Skeletal muscle tissue (tissue), 4 donors: ENCODE measurements around the gene BRICD5. TPM values are rescaled to one million over a fixed set of nuclear protein-coding genes. Genes with fewer than 3 reads are reported as not detected.

Experiments used
- H3K27ac ChIP-seq: one replicate; pipeline ENCODE4 v1.7.0; 2013; ENCODE audit warnings: mild to moderate bottlenecking, low read depth, low read length, inconsistent platforms
- H3K27me3 ChIP-seq, 3 donors: one replicate each; pipeline ENCODE4 v1.7.0; 2013; ENCODE audit warnings: low read length in 3 of 3; ENCODE audit not compliant: control insufficient read depth in 3 of 3, insufficient read depth in 3 of 3
- H3K36me3 ChIP-seq, 3 donors: one replicate each; pipeline ENCODE4 v1.7.0; 2013; ENCODE audit warnings: low read length in 3 of 3; ENCODE audit not compliant: control insufficient read depth in 3 of 3, insufficient read depth in 3 of 3
- H3K4me1 ChIP-seq, 3 donors: one replicate each; pipeline ENCODE4 v1.7.0; 2013; ENCODE audit warnings: low read length in 3 of 3, mild to moderate bottlenecking in 3 of 3; ENCODE audit not compliant: control insufficient read depth in 3 of 3, insufficient read depth in 3 of 3
- H3K4me3 ChIP-seq, 3 donors: one replicate each; pipeline ENCODE4 v1.7.0; 2013; ENCODE audit warnings: low read length in 3 of 3
- H3K9ac ChIP-seq, 3 donors: one replicate each; pipeline ENCODE4 v1.7.0; 2013; ENCODE audit warnings: low read length in 3 of 3, mild to moderate bottlenecking in 3 of 3, moderate library complexity in 2 of 3, low read depth in 1 of 3
- H3K9me3 ChIP-seq, 3 donors: one replicate each; pipeline ENCODE4 v1.7.0; 2013; ENCODE audit warnings: low read length in 3 of 3; ENCODE audit not compliant: control insufficient read depth in 3 of 3
- total RNA-seq: library from RNA; depleted of rRNA; stranded (reverse); fragments of >200 nt; gene quantifications from one replicate; pipeline ENCODE4 v1.2.3, GENCODE V29; 2014
- donor health status: Osteomylitis.

BRICD5 gene
- total RNA-seq, 1 donor from 2014 or later = 2.1 TPM

- Histone ChIP-seq H3K36me3 (peaks cover 27 to 35% (median 28%) of the 10 kb centered on the region in 3 donors), H3K27ac (no peak overlapping the region), H3K9ac (peak overlapping the region in 1 of 3 donors; percentile 98), H3K4me1 (peaks cover 63 to 80% (median 69%) of the 10 kb centered on the region in 3 donors), H3K27me3 (no peaks in the 10 kb centered on the region), H3K4me3 (no peak overlapping the region), H3K9me3 (no peaks in the 10 kb centered on the region)
Observed at GRCh38 chr16:2209258-2210008, 1.2 kb downstream of the BRICD5 start.

GRCh38 chr16:2208772-2209171 is 1.9 kb downstream of the BRICD5 start:
- Histone ChIP-seq H3K27me3 (no peaks in the 10 kb centered on the region), H3K4me1 (peaks cover 63 to 77% (median 69%) of the 10 kb centered on the region in 3 donors), H3K9ac (peak overlapping the region in 1 of 3 donors; percentile 25), H3K36me3 (peaks cover 27 to 35% (median 28%) of the 10 kb centered on the region in 3 donors), H3K9me3 (no peaks in the 10 kb centered on the region), H3K4me3 (no peak overlapping the region), H3K27ac (no peak overlapping the region)

DNA sequence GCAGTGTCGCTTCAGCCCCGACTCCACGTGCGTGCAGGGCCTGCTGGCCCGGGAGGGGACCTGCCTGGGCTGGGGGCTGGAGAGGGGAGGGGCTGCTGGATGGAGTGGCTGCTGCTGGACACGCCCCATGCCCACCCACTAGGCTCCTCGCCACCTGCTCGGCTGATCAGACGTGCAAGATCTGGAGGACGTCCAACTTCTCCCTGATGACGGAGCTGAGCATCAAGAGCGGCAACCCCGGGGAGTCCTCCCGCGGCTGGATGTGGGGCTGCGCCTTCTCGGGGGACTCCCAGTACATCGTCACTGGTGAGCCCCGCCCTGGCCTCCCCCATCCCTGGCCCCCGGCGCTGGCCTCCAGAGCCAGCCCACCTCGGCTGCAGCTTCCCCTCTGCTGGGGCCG is 2.4 kb downstream of the BRICD5 start:
- Histone ChIP-seq H3K36me3 (peaks cover 27 to 35% (median 28%) of the 10 kb centered on the region in 3 donors), H3K4me1 (peaks cover 58 to 72% (median 64%) of the 10 kb centered on the region in 3 donors), H3K4me3 (no peak overlapping the region), H3K9me3 (no peaks in the 10 kb centered on the region), H3K27me3 (no peaks in the 10 kb centered on the region), H3K9ac (no peak overlapping the region), H3K27ac (no peak overlapping the region)

GRCh38 chr16:2207872-2208271 is 2.8 kb downstream of the BRICD5 start:
- H3K9me3 ChIP-seq = no peaks in the 10 kb centered on the region
- H3K9ac ChIP-seq = no peak overlapping the region
- H3K27me3 ChIP-seq = no peaks in the 10 kb centered on the region
- peaks cover 27 to 35% (median 28%) of the 10 kb centered on the region in 3 donors for H3K36me3 ChIP-seq
- no peak overlapping the region for H3K27ac ChIP-seq
- H3K4me1 ChIP-seq = peaks cover 54 to 68% (median 60%) of the 10 kb centered on the region in 3 donors
- no peak overlapping the region for H3K4me3 ChIP-seq

DNA sequence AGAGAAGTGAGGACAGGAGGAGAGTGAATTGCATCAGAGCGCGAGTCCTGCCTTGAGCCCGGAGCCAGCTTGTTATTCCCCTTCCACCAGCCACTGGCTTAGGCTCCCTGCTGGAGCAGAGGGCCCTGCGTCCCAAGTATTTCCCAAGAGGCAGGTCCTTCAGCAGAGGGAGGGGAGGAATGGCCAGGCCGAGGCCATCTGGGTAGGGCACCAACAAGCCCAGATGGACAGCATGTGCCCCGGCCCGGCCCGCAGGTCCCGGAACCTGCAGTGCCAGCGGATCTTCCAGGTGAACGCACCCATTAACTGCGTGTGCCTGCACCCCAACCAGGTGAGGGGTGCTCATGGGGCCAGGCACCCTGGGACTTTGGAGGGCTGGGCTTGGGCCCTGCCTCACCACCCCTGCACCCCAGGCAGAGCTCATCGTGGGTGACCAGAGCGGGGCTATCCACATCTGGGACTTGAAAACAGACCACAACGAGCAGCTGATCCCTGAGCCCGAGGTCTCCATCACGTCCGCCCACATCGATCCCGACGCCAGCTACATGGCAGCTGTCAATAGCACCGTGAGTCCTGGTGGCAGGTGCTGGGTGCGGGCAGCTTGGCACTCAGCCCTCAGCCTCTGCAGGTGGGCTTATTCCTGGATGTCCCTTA is 3.8 kb downstream of the BRICD5 start:
- Histone ChIP-seq H3K4me1 (peaks cover 44 to 58% (median 50%) of the 10 kb centered on the region in 3 donors), H3K27me3 (no peaks in the 10 kb centered on the region), H3K36me3 (peaks cover 27 to 35% (median 28%) of the 10 kb centered on the region in 3 donors), H3K9me3 (no peaks in the 10 kb centered on the region), H3K9ac (peak overlapping the region in 2 of 3 donors; percentile 43 to 45), H3K27ac (no peak overlapping the region), H3K4me3 (no peak overlapping the region)

DNA sequence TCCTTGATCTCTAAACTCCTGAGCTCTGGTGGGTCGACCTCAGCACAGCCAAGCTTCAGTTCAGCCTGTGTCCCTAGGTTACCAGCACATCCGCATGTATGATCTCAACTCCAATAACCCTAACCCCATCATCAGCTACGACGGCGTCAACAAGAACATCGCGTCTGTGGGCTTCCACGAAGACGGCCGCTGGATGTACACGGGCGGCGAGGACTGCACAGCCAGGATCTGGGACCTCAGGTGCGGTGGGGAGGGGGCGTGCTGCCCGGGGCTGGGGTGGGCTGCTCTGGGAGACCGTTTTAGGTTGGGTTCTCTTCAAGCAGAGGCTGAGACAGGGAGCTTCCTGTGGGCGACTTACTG is 4.3 kb downstream of the BRICD5 start:
- Histone ChIP-seq H3K9me3 (no peaks in the 10 kb centered on the region), H3K4me3 (peak overlapping the region; percentile 92 to 99 (median 93)), H3K27me3 (no peaks in the 10 kb centered on the region), H3K9ac (peak overlapping the region; percentile 94 to 100 (median 98)), H3K27ac (no peak overlapping the region), H3K36me3 (peaks cover 27 to 35% (median 28%) of the 10 kb centered on the region in 3 donors), H3K4me1 (peaks cover 39 to 53% (median 45%) of the 10 kb centered on the region in 3 donors)

DNA sequence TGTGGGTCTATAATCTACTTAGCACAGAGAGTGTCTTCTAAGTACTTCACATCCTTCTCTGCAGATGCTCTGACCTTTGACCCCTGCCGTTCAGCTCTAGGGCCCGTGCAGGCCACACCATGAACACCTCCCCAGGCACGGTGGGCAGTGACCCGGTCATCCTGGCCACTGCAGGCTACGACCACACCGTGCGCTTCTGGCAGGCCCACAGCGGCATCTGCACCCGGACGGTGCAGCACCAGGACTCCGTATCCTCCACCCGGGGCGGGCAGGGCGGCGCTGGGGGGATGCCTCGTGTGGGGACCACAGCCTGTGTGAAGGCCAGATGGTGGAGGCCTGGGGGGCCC is 4.7 kb downstream of the BRICD5 start:
- Histone ChIP-seq H3K4me1 (peaks cover 35 to 48% (median 40%) of the 10 kb centered on the region in 3 donors), H3K27ac (peak overlapping the region; percentile 90), H3K36me3 (peaks cover 27 to 35% (median 28%) of the 10 kb centered on the region in 3 donors)

GRCh38 chr16:2205104-2205966 is 5.3 kb downstream of the BRICD5 start, which contains the start of gene MLST8:
TSS of gene MLST8 (plus strand) at chr16:2205454. CDS start at chr16:2206086, 632 bp downstream.
- H3K36me3 ChIP-seq = peaks cover 27 to 35% (median 28%) of the 10 kb centered on the region in 3 donors
- H3K27ac ChIP-seq = peak within 1 kb of the TSS; percentile 90
- no peaks in the 10 kb centered on the region for H3K9me3 ChIP-seq
- H3K27me3 ChIP-seq = no peaks in the 10 kb centered on the region
- H3K4me3 ChIP-seq = peak within 1 kb of the TSS; percentile 92 to 99 (median 93)
- H3K4me1 ChIP-seq = peaks cover 29 to 42% (median 34%) of the 10 kb centered on the region in 3 donors
- H3K9ac ChIP-seq = peak within 1 kb of the TSS; percentile 94 to 100 (median 98)

More for the DNA sequence above, 4.7 kb downstream of the BRICD5 start:
- Histone ChIP-seq H3K9me3 (no peaks in the 10 kb centered on the region), H3K4me3 (peak overlapping the region; percentile 92 to 99 (median 93)), H3K9ac (peak overlapping the region; percentile 94 to 100 (median 98)), H3K27me3 (no peaks in the 10 kb centered on the region)

- Histone ChIP-seq H3K4me3 (peak overlapping the region; percentile 80 to 99 (median 93)), H3K9me3 (no peaks in the 10 kb centered on the region), H3K27ac (peak overlapping the region; percentile 90), H3K36me3 (peaks cover 23 to 29% (median 28%) of the 10 kb centered on the region in 3 donors), H3K9ac (peak overlapping the region; percentile 94 to 100 (median 98)), H3K4me1 (peaks cover 25 to 34% (median 27%) of the 10 kb centered on the region in 3 donors), H3K27me3 (no peaks in the 10 kb centered on the region)
Observed at GRCh38 chr16:2204416-2205103, 6.1 kb downstream of the BRICD5 start.
